GM11168 (cell line): ENCODE measurements around the gene ILKAP.
"Not testable (repeated sequence)": the region's sequence is repeated elsewhere in the genome, so short reads cannot be mapped to it uniquely, and the experiment has no call there.

Experiments
- in situ Hi-C: fragments of 300-500 bp; cut with MboI; formaldehyde crosslinking; loops from one replicate; pipeline ENCODE4 v1.12.0; 2022; ENCODE audit warnings: low sequenced_read_pairs; ENCODE audit not compliant: unreplicated experiment

The ILKAP gene

GRCh38 chr2:238203973-238204683 is 633 bp upstream of the ILKAP start:
- in situ Hi-C loops = no loop called here

- in situ Hi-C loops = no loop called here
These were observed 985 bp downstream of the ILKAP start for GRCh38 chr2:238202326-238203093.

DNA sequence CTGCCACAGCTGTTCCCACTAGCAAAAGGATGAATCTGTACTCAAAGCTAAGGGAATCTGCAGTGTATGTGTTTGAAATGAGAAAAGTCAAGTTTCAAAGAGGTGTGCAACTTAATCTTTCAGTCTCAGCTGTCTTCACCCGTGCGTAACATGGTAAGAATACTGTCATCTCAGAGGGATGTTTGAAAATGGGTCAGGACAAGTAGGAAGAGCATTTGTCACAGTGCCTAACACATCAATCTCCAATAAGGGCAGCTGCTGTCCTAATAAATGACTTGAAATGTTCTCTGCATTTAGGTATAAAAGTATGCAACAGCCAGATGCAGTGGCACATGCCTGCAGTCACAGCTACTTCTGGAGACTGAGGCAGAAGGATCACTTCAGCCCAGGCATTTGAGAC is 13.1 kb downstream of the ILKAP start:
- in situ Hi-C loops = no loop called here

- in situ Hi-C loops = no loop called here
These were observed 15.6 kb downstream of the ILKAP start for GRCh38 chr2:238187618-238188548.

DNA sequence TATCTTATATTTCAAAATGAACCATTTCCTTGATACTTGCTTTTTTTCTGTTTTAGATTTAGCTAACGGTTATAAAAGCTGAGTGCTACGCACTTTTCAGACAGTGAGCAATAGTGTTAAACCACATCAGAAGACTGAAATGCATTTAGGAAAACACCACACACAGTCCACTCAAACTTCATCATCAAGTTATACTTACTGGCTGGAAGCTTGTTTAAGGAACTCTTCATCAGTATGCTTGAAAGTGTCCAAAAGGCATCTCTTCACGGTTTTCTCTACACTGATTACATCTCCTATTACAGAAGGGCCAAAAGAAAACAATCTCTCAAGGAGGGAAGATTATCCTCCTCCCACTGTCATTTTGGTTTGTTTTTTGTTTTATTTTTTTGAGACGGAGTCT is 19.7 kb downstream of the ILKAP start:
- in situ Hi-C loops = no loop called here

- in situ Hi-C loops = no loop called here
These were observed 21.1 kb downstream of the ILKAP start for GRCh38 chr2:238182362-238182761.

DNA sequence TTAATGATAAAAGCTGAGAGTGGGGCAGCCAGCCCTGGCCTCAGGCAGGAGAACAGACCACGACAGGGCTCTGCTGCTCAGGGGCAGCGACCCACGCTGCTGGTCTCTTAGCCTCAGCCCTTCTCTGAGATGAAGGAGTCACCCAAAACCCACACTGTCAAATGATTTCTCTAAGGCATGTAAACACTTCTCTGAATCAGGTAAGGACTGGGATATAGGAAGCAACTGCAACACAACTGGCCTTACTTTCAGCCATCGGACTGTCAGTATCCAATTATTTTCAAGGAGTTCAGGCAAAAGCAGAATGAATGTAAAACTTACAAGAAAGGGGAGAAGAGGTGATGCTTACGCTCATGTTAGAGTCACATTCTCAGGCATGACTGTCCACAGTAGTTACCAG is 22.9 kb downstream of the ILKAP start:
- in situ Hi-C loops = no loop called here

DNA sequence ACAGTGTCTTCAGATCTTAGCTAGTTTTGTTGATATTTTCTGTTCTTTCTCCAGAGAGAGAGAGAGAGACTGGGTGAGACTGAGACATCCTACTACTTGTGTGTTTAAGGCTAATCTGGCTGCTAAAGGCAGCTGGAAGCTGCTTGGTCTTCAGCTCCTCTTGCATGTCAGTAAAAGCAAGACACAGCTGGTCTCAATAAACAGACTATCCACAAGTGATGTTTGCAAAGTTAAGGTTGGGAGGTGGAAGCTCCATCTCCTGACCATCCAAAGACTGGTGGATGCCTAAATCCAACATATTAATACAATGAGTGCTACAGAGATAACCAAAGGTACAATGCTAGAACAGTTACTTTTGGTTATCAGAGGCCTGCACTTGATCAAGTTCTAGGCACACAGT is 26.9 kb downstream of the ILKAP start:
- in situ Hi-C loops = no loop called here

DNA sequence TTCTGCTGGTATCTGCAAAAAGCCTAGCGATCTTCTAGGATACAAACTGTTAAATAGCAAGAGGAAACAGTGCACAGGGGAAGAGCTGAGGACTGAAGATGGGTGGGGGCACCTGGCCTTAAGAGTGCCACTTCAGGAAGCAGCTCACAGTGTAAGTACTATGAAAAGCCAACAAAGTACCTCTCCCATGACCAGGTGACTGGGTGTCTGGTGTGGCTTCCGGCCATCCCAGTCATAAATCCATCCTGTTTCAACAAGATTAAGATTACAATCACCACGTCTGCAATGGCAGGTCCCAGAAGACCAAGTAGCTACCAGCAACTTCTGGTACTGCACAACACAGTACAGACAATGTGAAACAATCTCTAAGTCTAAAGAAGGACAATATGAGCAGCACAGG is 28.8 kb downstream of the ILKAP start:
- in situ Hi-C loops = no loop called here

DNA sequence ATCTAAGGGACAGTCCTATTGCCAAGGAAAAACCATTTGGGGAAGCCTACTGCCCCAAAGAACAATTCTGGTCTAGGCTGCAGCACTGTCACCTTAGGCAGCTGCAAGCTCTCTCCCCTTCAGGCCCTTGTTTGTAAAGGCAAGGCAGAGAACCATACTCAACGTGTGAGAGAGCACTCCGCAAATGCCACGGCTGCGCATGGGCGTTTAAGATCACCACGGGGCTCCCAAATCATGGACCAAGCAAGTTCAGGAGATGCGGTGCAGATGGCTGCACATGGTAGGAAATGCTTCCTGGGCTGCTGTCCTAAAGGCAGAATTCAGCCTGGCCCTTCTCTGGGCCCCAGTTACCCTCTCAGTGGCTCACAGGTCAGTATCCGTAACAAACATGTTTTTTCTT is 29.2 kb downstream of the ILKAP start:
- in situ Hi-C loops = no loop called here

DNA sequence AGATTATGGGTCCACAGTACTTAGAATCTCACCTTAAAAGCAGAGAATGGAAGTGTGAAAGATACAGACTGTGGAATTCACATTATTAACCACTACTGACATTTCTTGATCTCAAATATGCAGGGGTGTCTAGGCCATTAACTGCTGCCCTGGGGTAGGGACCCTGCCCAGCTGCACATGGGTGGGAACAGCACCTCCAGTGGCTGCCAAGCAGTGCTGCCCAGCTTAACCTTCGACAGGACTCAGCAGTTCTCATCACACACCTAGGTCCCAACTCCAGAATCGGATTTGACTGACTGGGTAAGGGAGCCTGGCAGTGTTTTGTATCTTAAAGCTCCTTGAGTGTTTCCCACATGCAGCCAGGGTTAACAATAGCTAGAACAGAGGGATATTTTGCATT is 29.8 kb downstream of the ILKAP start:
- in situ Hi-C loops = no loop called here

GRCh38 chr2:238172439-238172838 is 31.1 kb downstream of the ILKAP start:
- in situ Hi-C loops = no loop called here

GRCh38 chr2:238171575-238172187 is 31.8 kb downstream of the ILKAP start:
- in situ Hi-C loops = no loop called here

DNA sequence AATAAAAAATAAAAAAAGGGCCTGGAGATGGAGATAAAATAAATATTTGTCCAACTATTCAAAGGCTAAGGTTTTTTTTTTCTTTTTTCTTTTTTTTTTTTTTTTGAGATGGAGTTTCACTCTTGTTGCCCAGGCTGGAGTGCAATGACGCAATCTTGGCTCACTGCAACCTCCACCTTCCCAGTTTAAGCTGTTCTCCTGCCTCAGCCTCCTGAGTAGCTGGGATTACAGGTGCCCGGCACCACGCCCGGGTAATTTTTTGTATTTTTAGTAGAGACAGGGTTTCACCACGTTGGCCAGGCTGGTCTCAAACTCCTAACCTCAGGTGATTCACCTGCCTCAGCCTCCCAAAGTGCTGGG is 32.4 kb downstream of the ILKAP start:
- in situ Hi-C loops = not testable (repeated sequence)

DNA sequence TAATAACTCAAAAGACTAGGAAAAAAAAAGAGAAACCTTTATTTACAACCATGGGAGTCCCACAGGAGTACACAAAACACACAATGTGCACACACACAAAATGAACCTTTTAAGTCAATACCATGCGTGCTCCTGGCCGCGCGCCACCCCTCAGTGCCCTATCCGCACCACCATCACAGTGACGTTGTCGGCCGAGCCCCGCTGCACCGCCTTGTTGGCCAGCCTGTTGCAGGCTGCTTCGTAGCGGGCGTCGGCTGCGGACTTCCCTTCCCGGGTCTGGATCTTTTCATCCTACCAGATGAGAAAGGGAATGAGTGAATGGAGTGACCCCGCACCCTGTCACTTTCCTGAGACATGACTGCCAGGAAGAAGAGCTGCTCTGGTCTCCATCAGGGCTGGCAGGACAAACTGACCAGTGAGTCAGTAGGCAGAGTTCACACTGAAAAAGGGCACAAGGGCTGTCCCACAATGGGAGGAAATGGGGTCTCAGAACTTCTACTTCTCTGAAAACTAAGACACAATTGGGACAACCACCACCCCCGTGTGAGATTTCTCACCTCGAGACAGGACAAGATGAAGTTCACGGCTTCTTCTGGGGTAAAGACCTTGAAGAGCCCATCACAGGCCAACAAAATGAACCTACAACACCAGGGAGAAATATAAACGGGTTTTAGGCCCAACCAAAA is 33.0 kb downstream of the ILKAP start:
- in situ Hi-C loops = no loop called here

- in situ Hi-C loops = no loop called here
These were observed 33.7 kb downstream of the ILKAP start for GRCh38 chr2:238169708-238170251.

DNA sequence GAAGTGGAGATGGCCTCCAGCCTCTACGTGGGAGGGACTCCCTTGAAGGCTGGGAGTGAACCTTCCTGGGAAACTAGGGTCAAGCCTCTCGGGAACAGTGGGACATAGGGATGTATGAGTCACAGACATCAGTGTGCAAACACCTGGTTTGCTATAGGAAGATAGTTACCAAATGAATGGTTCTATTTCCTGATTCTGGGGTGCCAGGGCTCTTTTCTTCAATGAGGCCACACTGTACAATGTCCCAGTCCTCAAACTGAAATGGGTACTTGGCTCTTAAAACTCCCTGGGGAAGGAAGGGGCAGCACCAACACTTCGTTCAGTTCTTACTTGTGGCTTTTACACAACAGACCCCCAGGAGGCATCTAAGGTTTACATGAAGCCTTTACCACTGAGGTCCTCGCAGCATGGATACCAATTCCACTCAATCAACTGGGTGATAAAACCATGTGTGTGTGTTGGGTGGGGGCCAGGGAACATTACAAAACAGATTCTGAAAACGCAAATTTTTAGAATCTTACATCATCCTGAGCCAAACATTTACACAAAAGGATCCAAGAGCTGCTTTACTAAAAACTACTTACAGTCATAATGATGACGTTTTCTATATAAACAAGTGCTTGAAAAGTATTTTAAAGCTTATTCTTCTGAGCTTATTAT is 34.3 kb downstream of the ILKAP start:
- in situ Hi-C loops = no loop called here

GRCh38 chr2:238168196-238169047 is 35.1 kb downstream of the ILKAP start:
- in situ Hi-C loops = no loop called here
